ENCODE results near the gene LINC01488.

DNA sequence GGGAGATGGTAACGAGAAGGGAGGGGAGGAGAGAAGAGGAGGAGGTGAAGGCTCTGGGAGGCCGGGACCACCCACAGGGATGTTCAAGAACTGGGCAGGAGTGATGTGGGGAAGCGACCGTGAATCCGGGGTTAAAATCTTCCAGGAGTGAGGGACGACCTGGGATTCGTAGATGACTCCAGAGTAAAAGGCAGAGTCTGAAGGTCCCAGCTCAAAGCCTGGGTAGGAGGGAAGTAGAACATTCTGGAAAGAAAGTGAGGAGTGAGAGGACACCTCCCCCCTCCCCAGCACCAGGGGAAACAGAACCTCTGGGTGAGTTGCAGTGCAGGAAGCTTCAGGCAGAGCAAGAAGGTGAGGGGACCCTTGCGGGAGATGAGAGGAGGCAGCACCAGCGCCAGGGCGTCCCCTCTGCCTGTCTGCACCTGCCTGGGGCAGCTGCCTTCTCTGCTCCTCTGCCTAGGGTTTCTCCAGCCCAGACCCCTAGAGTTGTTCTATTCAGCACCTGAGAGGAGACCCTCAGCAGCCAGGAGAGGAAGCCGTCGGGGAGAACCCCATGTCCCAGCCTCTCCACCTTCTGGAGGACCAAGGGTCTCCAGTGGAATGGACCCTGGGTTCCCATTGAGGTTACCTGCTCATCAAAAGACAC lies 49.7 kb downstream of the LINC01488 start:
- TF ChIP-seq, protein P1, sequence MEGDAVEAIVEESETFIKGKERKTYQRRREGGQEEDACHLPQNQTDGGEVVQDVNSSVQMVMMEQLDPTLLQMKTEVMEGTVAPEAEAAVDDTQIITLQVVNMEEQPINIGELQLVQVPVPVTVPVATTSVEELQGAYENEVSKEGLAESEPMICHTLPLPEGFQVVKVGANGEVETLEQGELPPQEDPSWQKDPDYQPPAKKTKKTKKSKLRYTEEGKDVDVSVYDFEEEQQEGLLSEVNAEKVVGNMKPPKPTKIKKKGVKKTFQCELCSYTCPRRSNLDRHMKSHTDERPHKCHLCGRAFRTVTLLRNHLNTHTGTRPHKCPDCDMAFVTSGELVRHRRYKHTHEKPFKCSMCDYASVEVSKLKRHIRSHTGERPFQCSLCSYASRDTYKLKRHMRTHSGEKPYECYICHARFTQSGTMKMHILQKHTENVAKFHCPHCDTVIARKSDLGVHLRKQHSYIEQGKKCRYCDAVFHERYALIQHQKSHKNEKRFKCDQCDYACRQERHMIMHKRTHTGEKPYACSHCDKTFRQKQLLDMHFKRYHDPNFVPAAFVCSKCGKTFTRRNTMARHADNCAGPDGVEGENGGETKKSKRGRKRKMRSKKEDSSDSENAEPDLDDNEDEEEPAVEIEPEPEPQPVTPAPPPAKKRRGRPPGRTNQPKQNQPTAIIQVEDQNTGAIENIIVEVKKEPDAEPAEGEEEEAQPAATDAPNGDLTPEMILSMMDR (IDR thresholded peaks at IDR 0.05; ENCODE audit: insufficient read depth, low read depth, low read length) = no peak
- TF ChIP-seq EZH2 (IDR thresholded peaks at IDR 0.05; ENCODE audit: insufficient read depth, low read length) = no peak
